PC-9 (cell line): ENCODE measurements around the gene PTDSS2.

Experiments used
- CTCF ChIP-seq: fragments of 200-600 bp; sonication (generic); conservative IDR thresholded peaks from 2 replicates; pipeline ENCODE4 v1.6.1; 2017; ENCODE audit warnings: mixed run types, antibody characterized with exemption, mild to moderate bottlenecking, moderate library complexity
- EZH2 ChIP-seq: fragments of 200-600 bp; sonication (generic); IDR thresholded peaks from 2 replicates; pipeline ENCODE4 v1.8.0; 2017; ENCODE audit warnings: antibody characterized with exemption, low read depth

GRCh38 chr11:409008-409599 is 41.0 kb upstream of the PTDSS2 start:
- TF ChIP-seq CTCF, result no peak
- TF ChIP-seq EZH2, result no peak
